ENCODE data around the gene ETV5.

DNA sequence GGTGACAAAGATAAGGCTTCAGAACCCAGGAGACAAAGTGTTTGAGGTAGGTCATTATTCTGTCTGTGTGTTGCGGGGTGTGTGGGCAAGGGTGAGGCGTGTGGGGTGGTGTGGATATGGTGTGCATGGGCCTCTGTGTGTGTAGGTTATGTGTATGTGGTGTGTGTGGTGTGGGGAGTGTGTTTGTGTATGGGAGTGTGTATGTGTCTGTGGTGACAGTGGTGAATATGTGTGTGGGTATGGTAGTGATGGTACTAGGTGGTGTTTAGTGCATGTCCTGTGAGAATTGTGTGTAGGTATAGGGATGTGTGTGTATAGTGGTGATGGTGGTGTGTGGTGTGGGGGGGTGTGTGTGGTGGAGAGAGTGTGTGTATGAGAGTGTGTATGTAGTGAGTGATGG, 16.2 kb upstream of the ETV5 start:
- TF ChIP-seq, protein P1, sequence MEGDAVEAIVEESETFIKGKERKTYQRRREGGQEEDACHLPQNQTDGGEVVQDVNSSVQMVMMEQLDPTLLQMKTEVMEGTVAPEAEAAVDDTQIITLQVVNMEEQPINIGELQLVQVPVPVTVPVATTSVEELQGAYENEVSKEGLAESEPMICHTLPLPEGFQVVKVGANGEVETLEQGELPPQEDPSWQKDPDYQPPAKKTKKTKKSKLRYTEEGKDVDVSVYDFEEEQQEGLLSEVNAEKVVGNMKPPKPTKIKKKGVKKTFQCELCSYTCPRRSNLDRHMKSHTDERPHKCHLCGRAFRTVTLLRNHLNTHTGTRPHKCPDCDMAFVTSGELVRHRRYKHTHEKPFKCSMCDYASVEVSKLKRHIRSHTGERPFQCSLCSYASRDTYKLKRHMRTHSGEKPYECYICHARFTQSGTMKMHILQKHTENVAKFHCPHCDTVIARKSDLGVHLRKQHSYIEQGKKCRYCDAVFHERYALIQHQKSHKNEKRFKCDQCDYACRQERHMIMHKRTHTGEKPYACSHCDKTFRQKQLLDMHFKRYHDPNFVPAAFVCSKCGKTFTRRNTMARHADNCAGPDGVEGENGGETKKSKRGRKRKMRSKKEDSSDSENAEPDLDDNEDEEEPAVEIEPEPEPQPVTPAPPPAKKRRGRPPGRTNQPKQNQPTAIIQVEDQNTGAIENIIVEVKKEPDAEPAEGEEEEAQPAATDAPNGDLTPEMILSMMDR (IDR thresholded peaks at IDR 0.05): no peak
- TF ChIP-seq POLR2A (IDR thresholded peaks at IDR 0.05): no peak

Measured in right lobe of liver (tissue), 4 donors.